Stimulated activated CD8-positive, alpha-beta memory T cell treated with anti-CD3 and anti-CD28 coated beads, Interleukin-12 subunit alpha, Interleukin-12 subunit beta, amount 100 ng/mL, for 1 hour (primary cell): Measurements from ENCODE around the gene ARMC8.

ENCODE experiments used
- DNase-seq: peaks from one replicate; pipeline ENCODE4 v3.0.0-alpha.2; 2020; ENCODE audit warnings: low read depth

The ARMC8 gene

GRCh38 chr3:138253609-138254008 is 66.5 kb downstream of the ARMC8 start:
- no peak for DNase-seq

- DNase-seq: no peak
Measured at GRCh38 chr3:138254216-138254615, 67.1 kb downstream of the ARMC8 start.

- DNase-seq: no peak
Measured at GRCh38 chr3:138256022-138256421, 68.9 kb downstream of the ARMC8 start.

GRCh38 chr3:138257986-138258385 is 70.9 kb downstream of the ARMC8 start:
- no peak for DNase-seq

GRCh38 chr3:138259126-138259525 is 72.0 kb downstream of the ARMC8 start:
- no peak for DNase-seq

- DNase-seq: no peak
Measured at GRCh38 chr3:138260611-138261010, 73.5 kb downstream of the ARMC8 start.

- DNase-seq: no peak
Measured at GRCh38 chr3:138263104-138263503, 76.0 kb downstream of the ARMC8 start.

GRCh38 chr3:138265745-138266144 is 78.6 kb downstream of the ARMC8 start:
- DNase-seq: no peak

- DNase-seq: no peak
Measured at GRCh38 chr3:138267083-138267482, 80.0 kb downstream of the ARMC8 start.

GRCh38 chr3:138270245-138270644 is 83.1 kb downstream of the ARMC8 start:
- DNase-seq: no peak

- no peak for DNase-seq
Measured at GRCh38 chr3:138271189-138271794, 84.2 kb downstream of the ARMC8 start.

GRCh38 chr3:138281561-138281960 is 94.5 kb downstream of the ARMC8 start:
- DNase-seq: no peak

GRCh38 chr3:138282836-138283235 is 95.7 kb downstream of the ARMC8 start:
- DNase-seq: no peak

- DNase-seq: no peak
Measured at GRCh38 chr3:138284079-138284478, 97.0 kb downstream of the ARMC8 start.

GRCh38 chr3:138284957-138285477 is 97.9 kb downstream of the ARMC8 start:
- DNase-seq: no peak

- no peak for DNase-seq
Measured at GRCh38 chr3:138289260-138289659, 102.2 kb downstream of the ARMC8 start.

- DNase-seq: no peak
Measured at GRCh38 chr3:138289701-138290100, 102.6 kb downstream of the ARMC8 start.

- DNase-seq: no peak
Measured at GRCh38 chr3:138296639-138297038, 109.5 kb downstream of the ARMC8 start.

- DNase-seq: no peak
Measured at GRCh38 chr3:138297059-138297607, 110.0 kb downstream of the ARMC8 start.

GRCh38 chr3:138297876-138298275 is 110.8 kb downstream of the ARMC8 start:
- DNase-seq: no peak

GRCh38 chr3:138300647-138301046 is 113.5 kb downstream of the ARMC8 start:
- DNase-seq: no peak

- DNase-seq: no peak
Measured at GRCh38 chr3:138303474-138303873, 116.4 kb downstream of the ARMC8 start.

- DNase-seq: no peak
Measured at GRCh38 chr3:138307899-138308298, 120.8 kb downstream of the ARMC8 start.

- DNase-seq: no peak
Measured at GRCh38 chr3:138308783-138309182, 121.7 kb downstream of the ARMC8 start.
